Endothelial cell (in vitro differentiated cells): ENCODE data around the gene NKAIN4. TPM values are rescaled to one million over a fixed set of nuclear protein-coding genes. Genes with fewer than 3 reads are reported as not detected.

Source experiments
- DNase-seq: peaks from one replicate; pipeline ENCODE4 v3.0.0; 2021; ENCODE audit warnings: low spot score
- H3K27ac Mint-ChIP-seq: one replicate; pipeline ENCODE4 v1.8.0; 2021; ENCODE audit warnings: mixed read lengths, inconsistent platforms; ENCODE audit not compliant: unreplicated experiment
- H3K27me3 Mint-ChIP-seq: one replicate; pipeline ENCODE4 v1.8.0; 2021; ENCODE audit warnings: mild to moderate bottlenecking, moderate library complexity, mixed read lengths, inconsistent platforms; ENCODE audit not compliant: unreplicated experiment
- H3K36me3 Mint-ChIP-seq: one replicate; pipeline ENCODE4 v1.8.0; 2021; ENCODE audit warnings: mild to moderate bottlenecking, low read depth, mixed read lengths, inconsistent platforms; ENCODE audit not compliant: unreplicated experiment
- H3K4me1 Mint-ChIP-seq: one replicate; pipeline ENCODE4 v1.8.0; 2021; ENCODE audit warnings: mild to moderate bottlenecking, mixed read lengths, inconsistent platforms; ENCODE audit not compliant: unreplicated experiment
- H3K4me3 Mint-ChIP-seq: one replicate; pipeline ENCODE4 v1.8.0; 2021; ENCODE audit warnings: mild to moderate bottlenecking, mixed read lengths, inconsistent platforms; ENCODE audit not compliant: unreplicated experiment
- H3K9me3 Mint-ChIP-seq: one replicate; pipeline ENCODE4 v1.8.0; 2021; ENCODE audit warnings: mixed read lengths, inconsistent platforms; ENCODE audit not compliant: unreplicated experiment
- long read RNA-seq: library from polyadenylated mRNA; unstranded; transcript quantifications from one replicate; pipeline ENCODE4 v2.0.0, GENCODE V29; 2020; ENCODE audit not compliant: unreplicated experiment
- total RNA-seq: library from RNA; stranded (reverse); fragmentation: NEBNext Ultra II Directional; extraction: Animal tissue kit (Norgen Biotek cat#: 25700); gene quantifications from one replicate; pipeline ENCODE4 v1.2.1, GENCODE V29; 2021; ENCODE audit not compliant: unreplicated experiment
- TF ChIP-seq, protein P1 (sequence below): fragments of 200-600 bp; sonication (generic); IDR thresholded peaks from one replicate; pipeline ENCODE4 v1.5.0; 2021; ENCODE audit warnings: antibody characterized with exemption; ENCODE audit not compliant: unreplicated experiment

The NKAIN4 gene
- total RNA-seq: 3.3 TPM
- long read RNA-seq, partial matches to known transcripts: 0 of 4 reads
- long read RNA-seq, other reads (novel, unspliced or antisense): 2 of 4 reads

DNA sequence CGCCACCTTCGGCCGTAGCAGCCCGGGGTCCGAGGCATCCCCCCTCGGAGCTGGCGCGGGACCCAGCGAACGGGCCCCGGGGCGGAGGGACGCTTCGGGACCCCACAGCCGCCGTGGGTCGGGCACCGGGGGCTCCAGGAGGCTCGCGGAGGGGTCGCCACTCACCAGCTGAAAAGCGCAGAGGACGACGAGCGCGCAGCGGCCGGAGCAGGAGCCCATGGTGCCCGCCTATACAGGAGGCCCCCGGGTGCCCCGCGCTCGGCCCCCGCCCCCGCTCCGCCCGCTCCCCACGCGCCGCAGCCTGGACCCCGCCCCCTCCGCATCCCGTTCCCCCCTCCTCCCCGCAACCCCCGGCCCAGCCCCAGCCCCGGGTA lies at the start of gene NKAIN4:
NKAIN4 (minus strand) TSS at position 232 of the 374 bp plus-strand sequence; CDS start at position 219, 13 bp downstream.
- Mint-ChIP-seq H3K4me3 (no peak within 1 kb of the TSS), H3K27me3 (peaks cover 10% of the 10 kb centered on the region), H3K36me3 (peaks cover 19% of the 10 kb centered on the region), H3K27ac (no peak within 1 kb of the TSS), H3K4me1 (peaks cover 26% of the 10 kb centered on the region), H3K9me3 (peaks cover 4% of the 10 kb centered on the region)
- TF ChIP-seq, protein P1, sequence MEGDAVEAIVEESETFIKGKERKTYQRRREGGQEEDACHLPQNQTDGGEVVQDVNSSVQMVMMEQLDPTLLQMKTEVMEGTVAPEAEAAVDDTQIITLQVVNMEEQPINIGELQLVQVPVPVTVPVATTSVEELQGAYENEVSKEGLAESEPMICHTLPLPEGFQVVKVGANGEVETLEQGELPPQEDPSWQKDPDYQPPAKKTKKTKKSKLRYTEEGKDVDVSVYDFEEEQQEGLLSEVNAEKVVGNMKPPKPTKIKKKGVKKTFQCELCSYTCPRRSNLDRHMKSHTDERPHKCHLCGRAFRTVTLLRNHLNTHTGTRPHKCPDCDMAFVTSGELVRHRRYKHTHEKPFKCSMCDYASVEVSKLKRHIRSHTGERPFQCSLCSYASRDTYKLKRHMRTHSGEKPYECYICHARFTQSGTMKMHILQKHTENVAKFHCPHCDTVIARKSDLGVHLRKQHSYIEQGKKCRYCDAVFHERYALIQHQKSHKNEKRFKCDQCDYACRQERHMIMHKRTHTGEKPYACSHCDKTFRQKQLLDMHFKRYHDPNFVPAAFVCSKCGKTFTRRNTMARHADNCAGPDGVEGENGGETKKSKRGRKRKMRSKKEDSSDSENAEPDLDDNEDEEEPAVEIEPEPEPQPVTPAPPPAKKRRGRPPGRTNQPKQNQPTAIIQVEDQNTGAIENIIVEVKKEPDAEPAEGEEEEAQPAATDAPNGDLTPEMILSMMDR: no peak
- DNase-seq: no peak

- Mint-ChIP-seq H3K9me3 (no peaks in the 10 kb centered on the region), H3K27me3 (peaks cover 6% of the 10 kb centered on the region), H3K27ac (no peak overlapping the region), H3K36me3 (no peaks in the 10 kb centered on the region), H3K4me3 (no peak overlapping the region), H3K4me1 (no peaks in the 10 kb centered on the region)
- DNase-seq: no peak
- TF ChIP-seq, protein P1: no peak
Observed at GRCh38 chr20:63303095-63303666, 48.9 kb upstream of the NKAIN4 start.

DNA sequence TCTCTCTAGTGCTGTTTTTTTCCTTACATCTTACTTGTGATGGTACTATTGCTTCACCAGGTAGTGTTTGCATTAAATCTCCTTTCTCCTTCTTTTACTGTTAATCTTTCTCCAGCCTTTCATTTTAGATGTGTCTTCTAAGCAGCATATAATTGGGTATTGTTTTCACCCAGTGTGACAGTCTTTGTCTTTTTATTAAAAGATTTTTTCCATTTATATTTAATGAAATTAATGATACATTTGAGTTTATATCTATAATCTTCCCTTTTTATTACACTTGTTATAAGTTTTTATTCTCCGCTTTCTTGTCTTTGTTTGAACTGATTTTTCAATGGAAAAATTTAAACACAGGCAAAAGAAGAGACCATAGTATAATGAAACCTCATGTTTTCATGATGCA lies 47.4 kb upstream of the NKAIN4 start:
- peaks cover 6% of the 10 kb centered on the region for H3K27me3 Mint-ChIP-seq
- no peak for DNase-seq
- H3K27ac Mint-ChIP-seq: no peak overlapping the region
- H3K36me3 Mint-ChIP-seq: no peaks in the 10 kb centered on the region
- H3K4me1 Mint-ChIP-seq: no peaks in the 10 kb centered on the region
- no peak overlapping the region for H3K4me3 Mint-ChIP-seq
- H3K9me3 Mint-ChIP-seq: no peaks in the 10 kb centered on the region
- TF ChIP-seq, protein P1: no peak

DNA sequence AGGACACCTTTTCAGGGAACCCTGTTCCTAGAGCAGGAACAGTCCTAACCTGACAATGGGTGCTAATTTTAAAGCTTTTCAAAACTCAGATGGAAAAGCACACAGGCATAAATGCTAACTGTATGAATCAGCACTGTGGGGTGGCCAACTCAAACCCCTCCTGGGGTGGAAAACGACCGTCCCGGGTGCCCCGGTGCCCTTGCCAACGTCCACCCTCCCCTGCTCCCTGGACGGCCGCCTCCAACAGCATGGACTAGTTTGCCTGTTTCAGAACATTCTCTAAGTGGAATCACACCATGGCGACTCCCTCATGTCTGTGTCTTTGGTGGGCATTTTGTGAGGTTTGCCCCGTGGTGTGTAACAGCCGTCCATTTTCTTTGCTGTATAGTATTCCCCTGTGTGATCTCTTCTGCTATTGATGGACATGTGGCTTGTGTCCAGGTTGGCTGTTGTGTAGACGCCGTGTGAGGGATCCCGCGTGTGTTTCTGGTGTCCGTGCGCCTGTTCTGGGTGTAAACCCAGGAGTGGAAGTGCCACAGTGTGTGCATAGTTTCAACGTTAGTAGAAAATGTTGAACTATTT lies 44.6 kb upstream of the NKAIN4 start:
- TF ChIP-seq, protein P1: no peak
- DNase-seq: no peak
- Mint-ChIP-seq H3K27me3 (no peaks in the 10 kb centered on the region), H3K36me3 (no peaks in the 10 kb centered on the region), H3K27ac (no peak overlapping the region), H3K4me3 (no peak overlapping the region), H3K4me1 (no peaks in the 10 kb centered on the region), H3K9me3 (no peaks in the 10 kb centered on the region)
